HepG2 (cell line): ENCODE measurements around the gene UBE2D4. TPM values are rescaled to one million over a fixed set of nuclear protein-coding genes. Genes with fewer than 3 reads are reported as not detected.

ENCODE experiments used
- AHR ChIP-seq: IDR thresholded peaks from 2 replicates; pipeline ENCODE4 v1.6.1; 2018; ENCODE audit warnings: missing genetic modification reagents, missing compliant biosample characterization
- ATAD3A ChIP-seq: sonication (generic); formaldehyde crosslinking; IDR thresholded peaks from 2 replicates; pipeline ENCODE4 v1.4.0; 2020; ENCODE audit warnings: missing genetic modification reagents
- CBFB ChIP-seq: sonication (generic); formaldehyde crosslinking; IDR thresholded peaks from 2 replicates; pipeline ENCODE4 v1.4.0; 2020; ENCODE audit warnings: missing genetic modification reagents
- EED ChIP-seq: sonication (generic); formaldehyde crosslinking; IDR thresholded peaks from 2 replicates; pipeline ENCODE4 v1.5.0; 2020; ENCODE audit warnings: mild to moderate bottlenecking, missing genetic modification reagents
- GATA4 ChIP-seq: sonication (generic); IDR thresholded peaks from 2 replicates; pipeline ENCODE4 v1.6.1; 2016; ENCODE audit warnings: antibody characterized with exemption, low read depth, borderline replicate concordance
- GLMP ChIP-seq: sonication (generic); formaldehyde crosslinking; IDR thresholded peaks from 2 replicates; pipeline ENCODE4 v1.9.0; 2021; ENCODE audit warnings: missing genetic modification reagents, mild to moderate bottlenecking, borderline replicate concordance
- HOXA5 ChIP-seq: sonication (generic); formaldehyde crosslinking; IDR thresholded peaks from 2 replicates; pipeline ENCODE4 v1.4.0; 2020; ENCODE audit warnings: missing genetic modification reagents
- KMT2A ChIP-seq: sonication (generic); formaldehyde crosslinking; IDR thresholded peaks from 2 replicates; pipeline ENCODE4 v1.4.0; 2020; ENCODE audit warnings: missing genetic modification reagents
- KMT2B ChIP-seq: IDR thresholded peaks from 2 replicates; pipeline ENCODE4 v1.6.1; 2016; ENCODE audit warnings: missing genetic modification reagents, missing compliant biosample characterization
- MBNL3 ChIP-seq: fragments of 250-450 bp; sonication (Bioruptor Pico); conservative IDR thresholded peaks from 2 replicates; pipeline ENCODE4 v1.8.0; 2022; ENCODE audit warnings: mild to moderate bottlenecking, inconsistent platforms
- MTF1 ChIP-seq: sonication (generic); formaldehyde crosslinking; IDR thresholded peaks from 2 replicates; pipeline ENCODE4 v1.5.0; 2020; ENCODE audit warnings: missing genetic modification reagents
- NFRKB ChIP-seq: fragments of 450-650 bp; IDR thresholded peaks from 2 replicates; pipeline ENCODE4 v1.6.1; 2017
- SMARCE1 ChIP-seq: fragments of 450-650 bp; IDR thresholded peaks from 2 replicates; pipeline ENCODE4 v1.6.1; 2017; ENCODE audit warnings: borderline replicate concordance
- STAT6 ChIP-seq: sonication (generic); formaldehyde crosslinking; IDR thresholded peaks from 2 replicates; pipeline ENCODE4 v1.4.0; 2020; ENCODE audit warnings: missing genetic modification reagents, mild to moderate bottlenecking, borderline replicate concordance
- TBP ChIP-seq: sonication (generic); formaldehyde crosslinking; IDR thresholded peaks from 2 replicates; pipeline ENCODE4 v1.5.0; 2020; ENCODE audit warnings: missing genetic modification reagents
- ZBTB10 ChIP-seq: sonication (generic); formaldehyde crosslinking; IDR thresholded peaks from 2 replicates; pipeline ENCODE4 v1.4.0; 2020; ENCODE audit warnings: missing genetic modification reagents, borderline replicate concordance
- ZKSCAN8 ChIP-seq: IDR thresholded peaks from 2 replicates; pipeline ENCODE4 v1.6.1; 2016; ENCODE audit warnings: borderline replicate concordance, missing genetic modification reagents, missing compliant biosample characterization
- ZMAT3 ChIP-seq: sonication (generic); formaldehyde crosslinking; conservative IDR thresholded peaks from 2 replicates; pipeline ENCODE4 v1.7.0; 2021; ENCODE audit warnings: missing genetic modification reagents
- ZNF138 ChIP-seq: sonication (generic); formaldehyde crosslinking; IDR thresholded peaks from 2 replicates; pipeline ENCODE4 v1.5.0; 2020; ENCODE audit warnings: mild to moderate bottlenecking, low read depth, missing genetic modification reagents
- ZNF282 ChIP-seq: fragments of 450-650 bp; IDR thresholded peaks from 2 replicates; pipeline ENCODE4 v1.6.1; 2018; ENCODE audit not compliant: partially characterized antibody
- ZNF704 ChIP-seq: sonication (generic); formaldehyde crosslinking; IDR thresholded peaks from 2 replicates; pipeline ENCODE4 v1.8.1; 2023; ENCODE audit warnings: mild to moderate bottlenecking, inconsistent platforms, moderate library complexity, missing genetic modification reagents, borderline replicate concordance
- ZSCAN22 ChIP-seq: sonication (generic); formaldehyde crosslinking; IDR thresholded peaks from 2 replicates; pipeline ENCODE4 v1.4.0; 2020; ENCODE audit warnings: mild to moderate bottlenecking, missing genetic modification reagents
- polyA plus RNA-seq, 8 experiments: library from polyadenylated mRNA; depleted of rRNA in 3 of 8; stranded (reverse) in 7 of 8; unstranded in 1 of 8; fragments of >200 nt; fragmentation: Illumina TruSeq in 4 of 8; extraction: Trizol in 4 of 8; gene quantifications; 2 replicates each; pipeline versions ENCODE4 v1.2.1 to v1.2.3, GENCODE V29; 2011 to 2016; ENCODE audit warnings: low read depth in 4 of 8, missing spikeins in 1 of 8, mixed read lengths in 1 of 8; ENCODE audit not compliant: insufficient read depth in 1 of 8
- total RNA-seq, 5 experiments: library from RNA; depleted of rRNA; stranded (reverse); fragments of >200 nt; fragmentation: Illumina TruSeq; extraction: Trizol; gene quantifications; 2 replicates each; pipeline ENCODE4 v1.2.3, GENCODE V29; 2016; ENCODE audit warnings: low read depth in 1 of 5

UBE2D4 gene
- total and polyA plus RNA-seq, 2 of the 13 experiments (the other 11 are each of a cell fraction or from before 2014, with no cell fraction given), result 9.9 to 16.0 TPM

- TF ChIP-seq ZBTB10 (CRISPR knock-in tag) (no peak; the same call in 1 of the 2 replicates), KMT2A (CRISPR knock-in tag) (peak; percentile 38; the same call in 1 of the 2 replicates), KMT2B (CRISPR knock-in tag) (peak; percentile 35; the same call in 1 of the 2 replicates), ZNF138 (CRISPR knock-in tag) (no peak), GATA4 (no peak), MBNL3 (CRISPR knock-in tag) (no peak), AHR (CRISPR knock-in tag) (no peak), CBFB (CRISPR knock-in tag) (no peak), GLMP (CRISPR knock-in tag) (no peak), TBP (no peak), EED (CRISPR knock-in tag) (no peak), ZMAT3 (CRISPR knock-in tag) (no peak), ATAD3A (CRISPR knock-in tag) (no peak), ZNF704 (CRISPR knock-in tag) (no peak), HOXA5 (CRISPR knock-in tag) (peak; percentile 31; the same call in 1 of the 2 replicates), MTF1 (CRISPR knock-in tag) (no peak), ZKSCAN8 (CRISPR knock-in tag) (peak; percentile 70; the same call in 1 of the 2 replicates), ZSCAN22 (CRISPR knock-in tag) (no peak), NFRKB (no peak), ZNF282 (no peak), SMARCE1 (no peak), STAT6 (CRISPR knock-in tag) (no peak; the same call in 1 of the 2 replicates)
Measured at GRCh38 chr7:43905209-43905946, 20.9 kb upstream of the UBE2D4 start (continued).
